Lower lobe of right lung (tissue), 2 donors: ENCODE measurements around the gene MEN1. TPM values are rescaled to one million over a fixed set of nuclear protein-coding genes. Genes with fewer than 3 reads are reported as not detected.

Experiments used
- ATAC-seq, 2 donors: fragments of 200-7000 bp; cut with Tn5 transposase; one replicate each; pipeline ENCODE4 v1.9.1; 2020 to 2022; ENCODE audit warnings: mild to moderate bottlenecking in 2 of 2, moderate library complexity in 2 of 2
- DNase-seq: peaks from one replicate; pipeline ENCODE4 v3.0.0-alpha.2; 2020
- H3K27ac ChIP-seq: fragments of 200-600 bp; one replicate; pipeline ENCODE4 v1.8.0; 2022
- H3K27me3 ChIP-seq: fragments of 200-600 bp; one replicate; pipeline ENCODE4 v1.8.0; 2022; ENCODE audit warnings: low read depth
- H3K36me3 ChIP-seq: fragments of 200-600 bp; one replicate; pipeline ENCODE4 v1.8.0; 2022; ENCODE audit warnings: mild to moderate bottlenecking
- H3K4me1 ChIP-seq: fragments of 200-600 bp; one replicate; pipeline ENCODE4 v1.8.0; 2022
- H3K4me3 ChIP-seq: fragments of 200-600 bp; one replicate; pipeline ENCODE4 v1.8.0; 2022; ENCODE audit warnings: mild to moderate bottlenecking
- H3K9me3 ChIP-seq: fragments of 200-600 bp; one replicate; pipeline ENCODE4 v1.8.0; 2022
- intact Hi-C: fragments of 100-400 bp; cut with DNase I; formaldehyde crosslinking; loops from one replicate; pipeline ENCODE4 v1.11.0; 2022
- total RNA-seq: library from RNA; stranded (reverse); fragmentation: NEBNext Ultra II Directional; extraction: Animal tissue kit (Norgen Biotek cat#: 25700); gene quantifications from one replicate; pipeline ENCODE4 v1.2.1, GENCODE V29; 2021
- TF ChIP-seq, protein P1 (sequence below): fragments of 200-600 bp; IDR thresholded peaks from one replicate; pipeline ENCODE4 v1.8.0; 2022; ENCODE audit warnings: antibody characterized with exemption, mild to moderate bottlenecking
- donor health status: DM: no; HTN: yes; CAD: no; lungs with severe emphysema.

The MEN1 gene
- total RNA-seq, 1 donor from 2014 or later, result 22.7 TPM

DNA sequence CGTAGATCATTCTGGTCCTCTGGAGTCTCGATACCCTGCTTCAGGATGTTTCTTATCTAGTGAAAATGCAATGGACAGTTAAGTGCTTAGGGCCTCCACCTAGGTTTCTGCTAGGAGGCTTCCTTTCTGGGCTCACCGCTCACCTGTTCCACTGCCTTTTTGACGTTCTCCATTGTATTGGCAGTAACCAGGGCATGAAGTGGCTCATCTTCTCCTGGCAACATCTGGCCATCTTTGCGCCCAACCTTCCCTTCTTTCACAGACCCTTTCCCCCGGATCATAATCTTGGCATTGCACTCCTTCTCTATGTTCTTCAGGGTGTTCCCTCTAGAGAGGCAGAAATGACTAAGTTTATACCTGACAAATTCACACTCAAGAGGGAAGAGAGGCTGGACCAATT lies 41.1 kb downstream of the MEN1 start:
- TF ChIP-seq, protein P1, sequence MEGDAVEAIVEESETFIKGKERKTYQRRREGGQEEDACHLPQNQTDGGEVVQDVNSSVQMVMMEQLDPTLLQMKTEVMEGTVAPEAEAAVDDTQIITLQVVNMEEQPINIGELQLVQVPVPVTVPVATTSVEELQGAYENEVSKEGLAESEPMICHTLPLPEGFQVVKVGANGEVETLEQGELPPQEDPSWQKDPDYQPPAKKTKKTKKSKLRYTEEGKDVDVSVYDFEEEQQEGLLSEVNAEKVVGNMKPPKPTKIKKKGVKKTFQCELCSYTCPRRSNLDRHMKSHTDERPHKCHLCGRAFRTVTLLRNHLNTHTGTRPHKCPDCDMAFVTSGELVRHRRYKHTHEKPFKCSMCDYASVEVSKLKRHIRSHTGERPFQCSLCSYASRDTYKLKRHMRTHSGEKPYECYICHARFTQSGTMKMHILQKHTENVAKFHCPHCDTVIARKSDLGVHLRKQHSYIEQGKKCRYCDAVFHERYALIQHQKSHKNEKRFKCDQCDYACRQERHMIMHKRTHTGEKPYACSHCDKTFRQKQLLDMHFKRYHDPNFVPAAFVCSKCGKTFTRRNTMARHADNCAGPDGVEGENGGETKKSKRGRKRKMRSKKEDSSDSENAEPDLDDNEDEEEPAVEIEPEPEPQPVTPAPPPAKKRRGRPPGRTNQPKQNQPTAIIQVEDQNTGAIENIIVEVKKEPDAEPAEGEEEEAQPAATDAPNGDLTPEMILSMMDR, result no peak

GRCh38 chr11:64768300-64768694 lies 42.1 kb downstream of the MEN1 start:
- peaks cover 100% of the 10 kb centered on the region for H3K36me3 ChIP-seq

More for the DNA sequence above, 41.1 kb downstream of the MEN1 start:
- ATAC-seq (no peak), DNase-seq (no peak)
- peaks cover 100% of the 10 kb centered on the region for H3K36me3 ChIP-seq
- H3K4me1 ChIP-seq, result peaks cover 51% of the 10 kb centered on the region
- H3K27ac ChIP-seq, result no peak overlapping the region
- no peak overlapping the region for H3K4me3 ChIP-seq
- intact Hi-C loops, result no loop called here
- H3K9me3 ChIP-seq, result no peaks in the 10 kb centered on the region
- H3K27me3 ChIP-seq, result no peaks in the 10 kb centered on the region

GRCh38 chr11:64767344-64768299 lies 42.7 kb downstream of the MEN1 start:
- peak; percentile 38 to 48 for ATAC-seq
- peak; percentile 76 for DNase-seq
- H3K27me3 ChIP-seq, result no peaks in the 10 kb centered on the region
- intact Hi-C loops, result no loop called here
- peaks cover 100% of the 10 kb centered on the region for H3K36me3 ChIP-seq
- H3K27ac ChIP-seq, result peak overlapping the region; percentile 26
- peaks cover 50% of the 10 kb centered on the region for H3K4me1 ChIP-seq
- H3K4me3 ChIP-seq, result no peak overlapping the region
- no peaks in the 10 kb centered on the region for H3K9me3 ChIP-seq
- TF ChIP-seq, protein P1, result peak; percentile 75

More at GRCh38 chr11:64768300-64768694, 42.1 kb downstream of the MEN1 start:
- TF ChIP-seq, protein P1, result no peak
- intact Hi-C loops, result no loop called here
- Histone ChIP-seq H3K4me1 (peaks cover 51% of the 10 kb centered on the region), H3K4me3 (no peak overlapping the region), H3K27ac (no peak overlapping the region), H3K27me3 (no peaks in the 10 kb centered on the region), H3K9me3 (no peaks in the 10 kb centered on the region)
- ATAC-seq (no peak), DNase-seq (no peak)

- no peak for ATAC-seq
- TF ChIP-seq, protein P1, result no peak
- no peaks in the 10 kb centered on the region for H3K27me3 ChIP-seq
- H3K9me3 ChIP-seq, result no peaks in the 10 kb centered on the region
- H3K4me3 ChIP-seq, result no peak overlapping the region
- no peak for DNase-seq
- H3K4me1 ChIP-seq, result peaks cover 43% of the 10 kb centered on the region
- peak overlapping the region; percentile 26 for H3K27ac ChIP-seq
- intact Hi-C loops, result no loop called here
- H3K36me3 ChIP-seq, result peaks cover 100% of the 10 kb centered on the region
Measured at GRCh38 chr11:64766881-64767280, 43.5 kb downstream of the MEN1 start.

DNA sequence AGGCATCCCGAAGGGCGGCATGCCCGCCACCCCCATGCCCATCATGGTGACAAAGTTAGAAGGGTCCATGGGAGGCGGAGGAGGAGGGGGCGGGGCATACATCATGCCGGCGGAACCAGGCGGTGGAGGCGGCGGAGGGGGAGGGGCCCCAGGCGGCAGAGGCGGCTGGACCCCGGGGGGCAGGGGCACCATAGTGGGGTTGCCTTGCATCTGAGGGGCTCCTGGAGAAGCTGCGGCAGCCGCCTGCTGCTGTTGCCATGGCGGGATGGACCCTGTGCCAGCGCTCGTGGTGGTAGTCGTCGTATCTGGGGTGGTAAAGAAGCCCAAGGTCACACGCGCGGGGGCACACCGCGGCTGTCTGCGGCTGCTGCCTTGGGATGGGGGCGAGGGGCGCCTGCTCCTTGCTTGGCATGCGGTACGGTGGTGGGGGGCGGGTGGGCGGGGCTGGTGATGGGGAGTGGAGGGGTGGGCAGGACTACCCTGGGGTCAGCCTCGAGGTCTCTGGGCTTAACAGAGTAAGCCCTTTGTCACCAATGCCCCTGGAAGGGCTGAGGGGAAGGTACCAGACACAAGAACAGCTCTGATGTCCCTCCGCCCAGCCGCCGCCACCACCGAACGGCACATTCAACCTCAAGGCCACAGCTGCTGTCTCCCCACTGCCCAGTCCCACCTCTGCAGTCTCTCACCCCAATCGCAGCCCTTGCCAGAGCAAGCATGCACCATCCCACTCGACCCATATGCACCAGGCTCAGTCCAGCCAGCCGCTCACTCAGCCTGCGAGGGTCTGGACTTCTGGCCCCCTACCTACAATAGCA lies 44.3 kb downstream of the MEN1 start:
- Histone ChIP-seq H3K27ac (no peak overlapping the region), H3K9me3 (no peaks in the 10 kb centered on the region), H3K4me3 (no peak overlapping the region), H3K27me3 (no peaks in the 10 kb centered on the region), H3K4me1 (peaks cover 35% of the 10 kb centered on the region), H3K36me3 (peaks cover 92% of the 10 kb centered on the region)
- intact Hi-C loops, result no loop called here
- DNase-seq, result no peak
- TF ChIP-seq, protein P1, result no peak
- peak in 1 of 2 donors; percentile 1 for ATAC-seq
